Mammary epithelial cell (primary cell): ENCODE results near the gene ISLR.

ENCODE experiments used
- CTCF ChIP-seq, 2 donors: IDR thresholded peaks in 1 of 2; conservative IDR thresholded peaks in 1 of 2; 2 replicates each; pipeline ENCODE4 v1.5.1; 2011 to 2012; ENCODE audit warnings: inconsistent platforms in 2 of 2, low read length in 2 of 2, mild to moderate bottlenecking in 2 of 2, control low read depth in 1 of 2, low read depth in 1 of 2; ENCODE audit not compliant: insufficient read depth in 1 of 2; ENCODE audit errors: extremely low read depth in 1 of 2
- EZH2 ChIP-seq: IDR thresholded peaks from 2 replicates; pipeline ENCODE4 v1.6.1; 2012; ENCODE audit warnings: low read length, inconsistent platforms, borderline replicate concordance

- TF ChIP-seq CTCF (conservative IDR thresholded peaks at IDR 0.05 in 1 of 2, IDR thresholded peaks at IDR 0.05 in 1 of 2; ENCODE audit: extremely low read depth in 1 of 2, insufficient read depth in 1 of 2, low read depth in 1 of 2, low read length in 2 of 2) (no peak), EZH2 (no peak)
These were observed 878 bp downstream of the ISLR start for GRCh38 chr15:74174219-74174957.
